Hepatocyte (in vitro differentiated cells): ENCODE results near the gene PCDHB14.
"Not testable (repeated sequence)": the region's sequence is repeated elsewhere in the genome, so short reads cannot be mapped to it uniquely, and the experiment has no call there.

ENCODE experiments used
- EZH2 ChIP-seq: fragments of 200-600 bp; sonication (generic); IDR thresholded peaks from 2 replicates; pipeline ENCODE4 v1.6.1; 2016; ENCODE audit warnings: antibody characterized with exemption, mild to moderate bottlenecking, borderline replicate concordance
- EZH2phosphoT487 ChIP-seq: fragments of 200-600 bp; sonication (generic); IDR thresholded peaks from one replicate; pipeline ENCODE4 v1.6.1; 2018; ENCODE audit warnings: antibody characterized with exemption, mild to moderate bottlenecking, low read depth, moderate library complexity; ENCODE audit not compliant: unreplicated experiment, severe bottlenecking
- TF ChIP-seq, protein P1 (sequence below): fragments of 200-600 bp; sonication (generic); IDR thresholded peaks from 2 replicates; pipeline ENCODE4 v1.5.1; 2016; ENCODE audit warnings: antibody characterized with exemption, mild to moderate bottlenecking; ENCODE audit not compliant: poor library complexity

GRCh38 chr5:141201126-141201525 is 22.0 kb upstream of the PCDHB14 start:
- not testable (repeated sequence) for TF ChIP-seq EZH2phosphoT487, EZH2
- TF ChIP-seq, protein P1, sequence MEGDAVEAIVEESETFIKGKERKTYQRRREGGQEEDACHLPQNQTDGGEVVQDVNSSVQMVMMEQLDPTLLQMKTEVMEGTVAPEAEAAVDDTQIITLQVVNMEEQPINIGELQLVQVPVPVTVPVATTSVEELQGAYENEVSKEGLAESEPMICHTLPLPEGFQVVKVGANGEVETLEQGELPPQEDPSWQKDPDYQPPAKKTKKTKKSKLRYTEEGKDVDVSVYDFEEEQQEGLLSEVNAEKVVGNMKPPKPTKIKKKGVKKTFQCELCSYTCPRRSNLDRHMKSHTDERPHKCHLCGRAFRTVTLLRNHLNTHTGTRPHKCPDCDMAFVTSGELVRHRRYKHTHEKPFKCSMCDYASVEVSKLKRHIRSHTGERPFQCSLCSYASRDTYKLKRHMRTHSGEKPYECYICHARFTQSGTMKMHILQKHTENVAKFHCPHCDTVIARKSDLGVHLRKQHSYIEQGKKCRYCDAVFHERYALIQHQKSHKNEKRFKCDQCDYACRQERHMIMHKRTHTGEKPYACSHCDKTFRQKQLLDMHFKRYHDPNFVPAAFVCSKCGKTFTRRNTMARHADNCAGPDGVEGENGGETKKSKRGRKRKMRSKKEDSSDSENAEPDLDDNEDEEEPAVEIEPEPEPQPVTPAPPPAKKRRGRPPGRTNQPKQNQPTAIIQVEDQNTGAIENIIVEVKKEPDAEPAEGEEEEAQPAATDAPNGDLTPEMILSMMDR: not testable (repeated sequence)
